GM20000 (cell line): ENCODE results near the gene BEX2.
"Not testable (repeated sequence)": the region's sequence is repeated elsewhere in the genome, so short reads cannot be mapped to it uniquely, and the experiment has no call there.

Experiments
- DNase-seq: peaks from one replicate; pipeline ENCODE4 v3.0.0; 2012; ENCODE audit warnings: low spot score
- TF ChIP-seq, protein P1 (sequence below): IDR thresholded peaks from 2 replicates; pipeline ENCODE4 v1.5.1; 2012; ENCODE audit warnings: mild to moderate bottlenecking, control low read depth; ENCODE audit errors: extremely low read depth, missing control alignments

Gene BEX2

DNA sequence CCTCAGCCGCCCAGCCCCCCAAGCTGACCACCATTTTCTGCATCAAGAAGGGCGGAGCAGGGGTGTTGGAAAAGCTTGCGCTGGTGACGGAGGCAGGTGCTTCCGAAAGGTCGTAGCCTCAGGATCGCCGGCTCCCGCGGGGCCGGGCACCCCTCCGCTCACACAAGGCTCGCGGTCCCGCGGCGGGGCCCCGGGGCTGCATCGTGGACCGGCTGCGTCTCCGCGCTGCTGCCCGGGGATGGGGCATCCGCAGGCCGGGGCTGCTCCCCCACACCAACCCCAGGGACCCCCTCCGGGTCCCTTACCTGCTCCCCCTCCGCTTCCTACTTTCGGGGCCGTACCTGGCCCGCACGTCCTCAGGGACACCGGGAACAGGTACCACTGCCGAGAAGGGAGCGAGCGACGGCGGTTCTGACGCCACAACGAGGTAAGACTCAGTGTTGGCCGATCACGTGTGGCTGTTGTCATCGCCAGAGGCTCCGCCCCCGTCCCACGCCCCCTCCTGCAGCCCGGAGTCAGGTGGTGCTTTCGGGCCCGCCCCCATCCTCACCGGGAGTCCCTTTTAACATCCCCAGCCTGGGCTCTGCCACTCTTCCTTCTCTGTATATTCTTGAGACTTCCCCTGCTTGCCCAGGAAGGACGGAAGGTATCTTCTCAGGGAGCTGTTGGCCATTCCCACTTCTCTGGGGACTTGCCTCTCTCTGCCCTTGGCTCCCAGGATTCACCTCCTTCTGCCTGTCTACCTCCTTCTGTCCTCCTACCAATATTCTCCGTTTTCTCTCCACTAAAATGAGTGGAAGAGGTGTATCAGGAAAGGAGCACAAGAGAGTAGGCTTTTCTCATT, at the start of gene BEX2:
TSS of gene BEX2 (minus strand) at position 436 of the 844 bp plus-strand sequence. CDS start 1,014 bp downstream, outside the sequence.
- peak; percentile 71 for DNase-seq
- TF ChIP-seq, protein P1, sequence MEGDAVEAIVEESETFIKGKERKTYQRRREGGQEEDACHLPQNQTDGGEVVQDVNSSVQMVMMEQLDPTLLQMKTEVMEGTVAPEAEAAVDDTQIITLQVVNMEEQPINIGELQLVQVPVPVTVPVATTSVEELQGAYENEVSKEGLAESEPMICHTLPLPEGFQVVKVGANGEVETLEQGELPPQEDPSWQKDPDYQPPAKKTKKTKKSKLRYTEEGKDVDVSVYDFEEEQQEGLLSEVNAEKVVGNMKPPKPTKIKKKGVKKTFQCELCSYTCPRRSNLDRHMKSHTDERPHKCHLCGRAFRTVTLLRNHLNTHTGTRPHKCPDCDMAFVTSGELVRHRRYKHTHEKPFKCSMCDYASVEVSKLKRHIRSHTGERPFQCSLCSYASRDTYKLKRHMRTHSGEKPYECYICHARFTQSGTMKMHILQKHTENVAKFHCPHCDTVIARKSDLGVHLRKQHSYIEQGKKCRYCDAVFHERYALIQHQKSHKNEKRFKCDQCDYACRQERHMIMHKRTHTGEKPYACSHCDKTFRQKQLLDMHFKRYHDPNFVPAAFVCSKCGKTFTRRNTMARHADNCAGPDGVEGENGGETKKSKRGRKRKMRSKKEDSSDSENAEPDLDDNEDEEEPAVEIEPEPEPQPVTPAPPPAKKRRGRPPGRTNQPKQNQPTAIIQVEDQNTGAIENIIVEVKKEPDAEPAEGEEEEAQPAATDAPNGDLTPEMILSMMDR, result no peak

DNA sequence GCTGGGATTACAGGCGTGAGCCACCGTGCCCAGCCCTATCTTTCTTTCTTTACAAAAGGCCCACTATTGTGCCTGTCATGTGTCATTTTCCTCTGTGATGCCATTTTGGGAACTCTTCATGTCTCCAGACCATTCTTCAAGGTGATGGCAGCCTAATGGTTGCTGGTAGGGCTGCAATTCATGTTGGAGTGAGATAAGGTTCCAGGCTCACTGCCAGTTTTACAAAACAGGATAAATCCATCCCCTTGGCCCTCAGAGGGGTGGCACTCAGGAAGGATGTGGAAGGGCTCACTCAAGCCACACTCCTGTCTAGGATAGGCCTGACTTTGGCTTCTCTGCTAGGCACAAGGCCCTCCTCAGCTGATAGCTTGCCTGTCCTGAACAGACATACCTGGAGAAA, 49.3 kb upstream of the BEX2 start:
- DNase-seq, result no peak

DNA sequence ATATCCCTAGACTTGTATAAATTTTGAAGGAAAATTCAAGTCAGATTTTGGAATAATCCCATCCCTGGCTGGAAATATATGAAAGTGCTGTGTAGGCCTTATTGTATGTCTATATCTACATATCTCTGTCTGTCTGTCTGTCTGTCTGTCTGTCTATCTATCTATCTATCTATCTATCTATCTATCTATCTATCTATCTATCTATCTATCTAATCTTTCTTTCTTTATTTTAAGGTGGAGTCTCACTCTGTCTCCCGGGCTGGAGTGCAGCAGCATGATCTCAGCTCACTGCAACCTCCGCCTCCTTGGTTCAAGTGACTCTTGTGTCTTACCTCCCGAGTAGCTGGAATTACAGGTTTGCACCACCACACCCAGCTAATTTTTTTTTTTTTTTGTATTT, 48.8 kb upstream of the BEX2 start:
- not testable (repeated sequence) for DNase-seq

More for the DNA sequence above, 49.3 kb upstream of the BEX2 start:
- TF ChIP-seq, protein P1, result no peak

DNA sequence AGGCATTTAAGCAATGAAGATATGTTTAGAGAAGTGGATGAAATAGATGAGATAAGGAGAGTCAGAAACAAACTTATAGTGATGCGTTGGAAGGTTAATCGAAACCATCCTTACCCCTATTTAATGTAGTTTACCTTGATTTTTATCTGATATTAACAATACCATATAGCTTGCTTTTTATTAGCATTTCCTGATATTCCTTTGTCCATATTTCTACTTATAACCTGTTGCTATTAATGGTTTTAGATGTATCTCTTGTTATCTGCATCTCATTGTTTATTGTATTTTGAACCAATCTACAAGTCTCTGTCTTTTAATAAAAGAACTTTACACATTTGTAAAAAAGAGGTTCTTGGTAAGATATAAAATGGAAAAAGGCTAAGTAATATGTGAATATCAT, 47.1 kb upstream of the BEX2 start:
- TF ChIP-seq, protein P1, result no peak
- no peak for DNase-seq

DNA sequence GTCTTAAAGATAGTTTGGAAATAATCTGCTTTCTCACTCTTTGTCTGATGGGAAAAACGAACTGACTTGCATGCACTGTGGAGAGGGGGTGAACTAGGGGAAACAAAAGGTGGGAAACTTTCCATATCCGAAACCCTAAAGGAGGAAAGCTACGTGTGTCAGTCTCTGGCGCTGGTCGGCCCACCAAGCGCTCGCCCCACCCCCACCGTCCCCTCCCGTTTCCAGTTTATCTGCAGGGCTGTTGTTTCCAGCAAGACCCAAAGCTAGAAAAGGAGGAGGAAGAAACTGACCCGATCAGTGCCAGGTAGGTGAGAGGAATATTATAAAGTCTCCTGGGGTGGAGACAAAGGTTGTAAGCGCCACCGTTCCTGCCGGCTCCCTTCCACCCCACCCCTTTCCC, 46.1 kb upstream of the BEX2 start:
- TF ChIP-seq, protein P1, result no peak
- DNase-seq, result no peak

DNA sequence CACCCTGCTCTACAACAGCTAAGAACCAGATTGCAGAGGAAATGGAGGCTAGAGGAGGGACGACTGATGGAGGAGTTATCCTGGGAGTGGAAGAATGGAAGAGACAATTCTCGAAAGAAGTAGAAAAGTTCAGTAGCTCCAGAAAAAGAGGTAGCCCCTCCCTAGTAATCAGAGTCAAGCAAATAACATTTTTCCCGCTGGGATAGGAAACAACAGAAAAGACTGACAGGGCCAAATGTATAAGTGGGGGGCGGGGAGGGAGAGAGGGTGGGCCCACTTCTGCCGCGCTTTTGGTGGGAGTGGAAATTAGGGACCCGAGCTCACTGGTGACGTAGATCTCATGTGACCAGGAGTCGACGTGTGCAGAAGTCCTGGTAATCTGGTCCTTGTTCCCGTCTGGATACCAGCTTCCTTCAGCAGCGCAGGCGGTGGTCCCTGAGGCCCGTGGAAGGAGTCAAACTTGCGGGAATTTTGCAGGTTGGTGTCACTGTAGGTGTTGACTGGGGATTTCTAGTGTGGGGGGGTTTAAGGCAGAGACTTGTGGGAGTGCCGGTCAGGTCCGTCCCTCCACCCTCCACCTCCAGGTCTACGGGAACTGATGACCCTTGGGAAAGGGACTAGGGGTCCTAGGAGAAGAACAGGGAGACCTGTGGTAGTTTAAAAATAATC, 45.5 kb upstream of the BEX2 start, which contains the start of gene TCEAL9:
TSS of gene TCEAL9 (plus strand) at position 377 of the 669 bp plus-strand sequence. CDS start 1,179 bp downstream, outside the sequence.
- DNase-seq, result no peak
- TF ChIP-seq, protein P1, result no peak

DNA sequence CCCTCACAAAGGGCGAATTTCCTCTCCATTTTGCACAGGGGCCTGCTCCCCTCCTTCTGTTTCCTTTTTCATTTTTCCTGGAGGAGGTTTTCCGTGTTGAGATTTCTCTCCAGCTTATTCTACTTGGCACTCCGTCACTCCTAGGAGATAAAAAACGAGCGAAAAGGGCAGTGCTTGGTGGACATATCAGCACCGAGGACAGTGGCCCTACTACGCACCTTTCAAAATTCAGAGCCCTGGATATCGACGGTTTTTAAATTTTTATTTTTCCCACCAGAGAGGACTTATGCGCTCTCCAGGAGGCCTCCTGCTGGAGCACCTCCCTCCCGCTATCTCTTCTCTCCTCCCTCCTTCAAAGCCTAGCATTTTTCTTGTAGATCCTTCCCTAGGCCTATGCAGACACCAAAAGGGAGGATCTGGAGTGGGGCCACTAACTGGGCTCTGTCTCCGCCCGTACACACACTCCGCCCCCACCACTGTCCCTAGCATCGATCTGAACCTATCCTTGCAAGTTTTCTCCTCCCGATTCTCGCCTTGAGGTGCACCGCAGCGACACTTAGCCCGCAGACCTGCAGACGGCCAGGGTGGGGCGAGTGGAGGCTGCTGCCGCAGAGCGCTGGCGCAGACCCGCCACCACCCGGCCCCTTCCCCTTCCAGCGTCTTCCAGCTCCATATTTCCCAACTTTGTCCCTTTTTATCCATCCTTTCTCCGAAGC, 37.0 kb upstream of the BEX2 start:
- TF ChIP-seq, protein P1, result no peak
- no peak for DNase-seq
